ENCODE measurements around the gene TPST2.

TPST2 gene

GRCh38 chr22:26580240-26580962, 9.5 kb downstream of the TPST2 start:
- DNase-seq (ENCODE audit: low spot score) = no peak

GRCh38 chr22:26579331-26579886, 10.5 kb downstream of the TPST2 start:
- no peak for DNase-seq (ENCODE audit: low spot score)

GRCh38 chr22:26577081-26577480, 12.9 kb downstream of the TPST2 start:
- no peak for DNase-seq (ENCODE audit: low spot score)

DNA sequence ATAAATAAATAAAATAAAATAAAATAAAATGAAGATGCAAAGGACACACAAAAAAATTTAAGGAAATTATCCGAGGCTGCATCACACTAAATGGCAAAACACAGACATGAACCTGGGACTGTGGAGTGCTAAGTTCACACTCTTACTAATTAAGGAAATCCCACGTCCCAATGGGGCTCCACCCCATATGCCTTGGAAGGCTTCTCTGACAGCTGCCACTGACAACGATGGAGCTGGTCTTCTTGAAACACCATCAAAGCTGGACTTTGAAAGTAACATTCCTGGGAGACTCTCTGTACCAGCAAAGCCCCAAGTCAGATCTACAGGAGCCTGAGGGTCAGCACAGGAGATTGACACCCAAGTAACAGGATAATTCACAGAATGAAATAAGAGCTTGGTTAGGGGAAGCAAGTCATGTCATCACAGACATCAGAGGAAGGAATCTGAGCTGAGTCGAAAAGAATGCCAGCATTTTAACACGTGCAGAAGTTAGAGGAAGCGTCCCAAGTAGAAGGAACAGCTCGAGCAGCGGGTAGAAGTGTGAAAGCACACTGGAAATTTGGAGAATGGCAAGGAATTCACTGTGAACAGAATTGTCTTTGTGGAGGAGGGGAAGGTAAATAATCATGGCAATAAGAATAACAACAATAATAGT, 13.8 kb downstream of the TPST2 start:
- no peak for DNase-seq (ENCODE audit: low spot score)

GRCh38 chr22:26574001-26574723, 15.8 kb downstream of the TPST2 start:
- DNase-seq (ENCODE audit: low spot score) = no peak

DNA sequence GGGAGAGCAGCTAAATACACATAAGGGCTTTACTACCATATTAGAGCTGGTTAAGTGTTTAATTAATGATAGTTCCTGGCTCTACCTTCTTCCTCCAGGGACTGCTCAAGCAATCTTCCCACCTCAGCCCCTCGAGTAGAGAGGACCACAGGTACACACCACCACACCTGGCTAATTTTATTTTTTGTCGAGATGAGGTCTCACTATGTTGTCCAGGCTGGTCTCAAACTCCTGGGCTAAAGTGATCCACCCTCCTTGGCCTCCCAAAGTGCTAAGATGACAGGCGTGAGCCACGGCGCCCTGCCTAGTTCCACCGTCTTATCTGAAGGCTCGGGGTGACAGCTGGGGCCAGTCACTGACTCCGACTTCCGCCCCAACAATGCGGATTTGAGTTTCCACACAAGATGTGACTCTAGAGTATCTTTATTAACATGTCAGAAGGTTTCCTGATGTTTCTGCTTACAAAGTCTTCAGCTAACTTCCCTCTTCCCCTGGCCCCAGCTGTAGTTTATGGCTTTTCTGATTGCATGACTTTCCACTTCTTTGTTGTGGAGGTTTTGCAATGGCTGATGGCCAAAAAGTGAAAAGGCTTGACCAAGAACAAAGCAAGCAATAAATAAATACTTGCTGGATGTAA, 16.8 kb downstream of the TPST2 start:
- DNase-seq (ENCODE audit: low spot score) = no peak

DNA sequence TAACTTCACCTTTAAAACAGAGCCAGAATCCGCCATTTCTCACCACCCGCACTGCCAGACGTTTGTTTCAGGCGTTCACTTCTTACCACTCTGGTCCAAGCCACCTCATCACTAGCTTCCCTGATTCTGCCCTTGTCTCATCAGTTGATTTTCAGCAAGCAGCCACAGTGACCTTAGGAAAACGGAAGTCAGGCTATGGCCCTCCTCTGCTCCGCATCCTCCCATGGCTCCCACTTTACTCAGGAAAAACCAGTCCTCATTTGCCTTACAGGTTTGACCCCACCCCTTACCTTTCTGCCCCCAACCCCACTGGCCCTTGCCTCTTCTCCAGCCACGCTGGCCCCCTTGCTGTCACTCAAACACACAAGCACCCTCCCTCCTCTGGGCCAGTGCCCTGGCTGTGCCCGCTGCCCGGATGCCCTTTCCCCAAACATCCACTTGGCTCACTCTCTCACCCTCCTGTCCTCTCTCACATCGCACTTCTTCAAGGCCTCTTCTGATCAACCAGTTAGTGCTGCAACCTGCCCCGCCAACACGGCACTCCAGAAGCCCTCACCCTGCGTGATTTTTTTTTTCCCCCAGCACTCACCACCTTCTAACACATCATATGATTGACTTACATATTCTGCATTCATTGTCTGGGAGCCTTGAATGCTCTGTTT, 18.9 kb downstream of the TPST2 start:
- no peak for DNase-seq (ENCODE audit: low spot score)

DNA sequence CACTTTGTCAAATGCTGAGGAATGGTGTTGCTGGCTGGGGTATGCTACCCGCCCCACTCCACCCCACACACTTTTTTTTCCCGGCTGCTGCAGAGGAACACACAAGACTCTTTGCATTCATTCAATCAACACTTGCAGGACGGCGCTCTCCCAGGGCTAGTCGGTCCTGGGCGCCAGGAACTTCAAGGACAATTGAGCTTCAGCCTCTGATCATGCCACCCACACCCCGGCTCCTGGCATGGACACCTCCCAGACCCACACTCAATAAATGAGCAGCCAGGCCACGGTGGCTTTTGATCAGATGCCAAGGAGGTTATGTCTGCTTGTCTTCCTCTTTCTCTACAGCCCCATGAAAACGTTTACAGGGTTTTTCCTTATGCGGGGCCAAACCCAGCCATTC, 19.8 kb downstream of the TPST2 start:
- no peak for DNase-seq (ENCODE audit: low spot score)

GRCh38 chr22:26568207-26568706, 21.7 kb downstream of the TPST2 start:
- no peak for DNase-seq (ENCODE audit: low spot score)

DNA sequence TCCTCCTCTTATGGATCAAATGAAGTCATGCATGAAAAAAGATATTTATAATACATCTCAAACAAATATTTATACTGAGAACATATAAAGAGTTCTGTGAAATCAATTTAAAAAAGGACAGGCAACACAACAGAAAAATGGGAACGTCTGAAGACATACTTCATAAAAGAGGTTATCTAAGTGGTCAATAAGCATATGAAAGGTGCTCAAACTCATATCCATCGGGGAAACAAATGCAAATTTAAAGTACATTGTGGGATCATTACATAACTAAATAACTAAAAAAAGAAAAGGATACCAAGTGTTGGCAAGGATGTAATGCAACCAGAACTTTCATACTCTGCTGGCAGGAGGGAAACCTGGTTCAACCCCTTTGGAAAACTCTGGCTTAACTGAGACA, 22.3 kb downstream of the TPST2 start:
- DNase-seq (ENCODE audit: low spot score) = no peak

DNA sequence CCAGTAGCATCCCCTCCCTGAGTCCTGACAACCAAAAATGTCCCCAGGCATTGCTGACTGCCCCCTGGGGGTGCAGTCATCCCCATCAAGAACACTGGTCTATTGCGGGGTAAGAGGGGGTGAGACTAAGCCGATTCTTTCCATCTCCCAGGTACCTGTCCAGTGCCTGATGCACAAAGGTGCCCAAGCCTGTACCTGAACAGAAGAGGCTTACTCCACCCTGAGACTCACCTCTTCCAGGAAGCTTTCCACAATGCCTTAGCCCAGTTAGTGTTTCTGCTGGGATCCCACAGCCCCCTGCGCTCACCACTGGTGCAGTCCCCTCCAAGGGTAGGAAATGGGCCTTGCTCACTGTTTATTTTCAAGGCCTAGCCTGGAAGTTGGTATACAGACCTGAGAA, 22.9 kb downstream of the TPST2 start:
- no peak for DNase-seq (ENCODE audit: low spot score)

DNA sequence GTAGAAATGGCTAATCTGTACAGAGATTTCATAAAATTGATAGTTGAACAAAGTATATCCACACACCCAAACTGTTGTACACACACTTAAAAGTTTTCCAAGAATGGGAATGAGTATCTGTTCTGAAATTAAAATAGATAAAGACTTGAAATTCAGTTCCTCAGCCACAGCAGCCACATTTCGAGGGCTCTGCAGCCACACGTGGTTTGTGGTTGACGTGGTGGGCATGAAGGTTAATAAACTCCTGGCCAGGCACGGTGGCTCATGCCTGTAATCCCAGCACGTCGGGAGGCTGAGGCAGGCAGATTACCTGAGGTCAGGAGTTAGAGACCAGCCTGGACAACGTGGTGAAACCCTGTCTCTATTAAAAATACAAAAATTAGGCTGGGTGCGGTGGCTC, 24.0 kb downstream of the TPST2 start:
- DNase-seq (ENCODE audit: low spot score) = no peak

- DNase-seq (ENCODE audit: low spot score) = no peak
Observed at GRCh38 chr22:26565181-26565580, 24.8 kb downstream of the TPST2 start.

DNA sequence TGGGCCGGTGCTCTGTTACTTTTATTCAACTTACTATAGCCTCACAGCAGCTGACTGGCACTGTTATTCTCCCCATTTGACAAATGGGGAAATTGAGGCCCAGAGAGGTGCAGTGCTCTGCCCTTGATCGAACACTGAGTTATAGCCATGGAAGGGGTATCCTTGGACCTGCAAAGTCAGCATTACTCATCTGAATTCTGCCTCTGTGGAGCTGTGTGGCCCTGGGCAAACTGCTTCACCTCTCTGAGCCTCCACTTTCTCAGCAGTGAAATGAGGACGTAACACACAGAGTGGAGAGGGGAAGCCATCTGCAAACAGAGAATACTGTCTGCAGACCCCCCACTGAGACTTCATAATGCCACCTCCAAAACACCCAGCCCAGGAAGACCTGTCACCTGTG, 25.3 kb downstream of the TPST2 start:
- DNase-seq (ENCODE audit: low spot score) = no peak

- no peak for DNase-seq (ENCODE audit: low spot score)
Observed at GRCh38 chr22:26564181-26564580, 25.8 kb downstream of the TPST2 start.

- no peak for DNase-seq (ENCODE audit: low spot score)
Observed at GRCh38 chr22:26563022-26563421, 26.9 kb downstream of the TPST2 start.

DNA sequence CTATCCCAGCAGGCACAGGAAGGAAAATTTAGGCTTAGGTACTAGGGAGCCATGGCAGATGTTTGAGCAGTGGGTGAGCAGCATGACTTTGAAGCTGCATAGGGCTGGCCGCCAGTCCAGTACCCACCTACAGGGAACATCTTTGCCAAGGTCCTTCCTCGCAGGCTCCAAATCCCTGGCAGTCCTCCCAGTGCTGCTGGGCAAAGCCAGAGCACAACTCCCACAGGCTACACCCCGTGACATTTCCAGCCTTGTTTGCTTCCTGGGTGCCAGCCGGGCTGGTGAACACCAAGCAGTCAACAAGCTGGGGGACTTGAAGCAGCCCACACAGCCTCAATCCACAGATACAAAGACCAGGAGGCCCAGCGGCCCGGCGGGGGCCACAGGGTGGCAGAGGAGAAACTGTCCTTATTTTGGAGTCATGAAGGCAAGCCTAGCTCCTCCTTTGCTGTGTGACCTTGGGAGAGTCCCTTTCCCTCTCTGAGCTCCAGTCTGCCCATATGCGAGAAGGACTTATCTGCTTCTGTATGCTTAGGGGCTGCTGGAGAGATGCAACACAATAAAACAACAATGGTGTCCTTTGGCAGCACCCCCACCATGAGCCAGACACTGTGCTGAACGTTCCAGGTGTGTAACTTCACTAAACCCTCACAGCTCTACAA, 28.0 kb downstream of the TPST2 start:
- DNase-seq (ENCODE audit: low spot score) = no peak

DNA sequence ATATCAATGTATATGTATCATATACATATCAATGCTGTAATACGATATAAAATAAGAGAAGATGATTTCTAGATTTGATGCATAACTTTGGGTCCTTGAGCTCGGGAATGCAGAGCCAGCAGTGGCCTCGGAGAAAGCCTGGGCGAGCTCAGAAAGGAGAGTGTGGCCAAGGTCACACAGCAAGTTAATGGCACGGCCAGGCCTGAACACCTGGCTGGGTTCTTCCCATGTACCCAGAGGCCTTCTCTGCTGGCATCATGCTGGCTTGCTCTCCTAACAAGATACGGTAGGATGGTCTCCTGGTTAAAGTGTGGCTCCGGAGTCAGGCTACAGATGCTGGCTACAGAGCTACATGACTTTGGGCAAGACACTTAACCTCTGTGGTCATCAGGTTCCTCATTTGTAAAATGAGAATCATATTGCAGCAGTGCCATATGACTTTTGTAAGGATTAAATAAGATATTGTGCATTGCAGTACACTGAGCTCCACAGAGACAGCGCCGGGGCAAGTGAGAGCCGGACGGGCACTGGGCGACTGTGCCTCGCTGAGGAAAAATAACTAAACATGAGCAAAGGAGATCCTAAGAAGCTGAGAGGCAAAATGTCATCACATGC, 29.9 kb downstream of the TPST2 start:
- no peak for DNase-seq (ENCODE audit: low spot score)

GRCh38 chr22:26558248-26558895, 31.6 kb downstream of the TPST2 start:
- DNase-seq (ENCODE audit: low spot score) = no peak

DNA sequence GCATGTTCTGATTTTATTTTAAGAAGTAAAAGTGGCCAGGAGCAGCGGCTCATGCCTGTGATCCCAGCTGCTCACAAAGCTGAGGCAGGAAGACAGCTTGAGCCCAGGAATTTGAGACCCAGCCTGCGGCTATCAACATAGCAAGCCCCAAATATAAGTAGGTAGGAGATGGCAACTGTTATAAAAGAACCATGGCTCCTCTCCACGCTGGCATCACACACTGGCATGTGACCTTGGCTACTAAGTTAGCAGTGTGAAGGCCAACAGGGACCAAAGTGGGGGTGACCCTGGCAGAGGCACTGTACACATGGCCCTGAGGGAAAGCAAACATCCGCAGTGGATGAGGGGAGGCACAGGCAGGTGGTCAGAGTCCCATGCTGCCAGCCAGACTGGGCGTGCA, 33.0 kb downstream of the TPST2 start:
- no peak for DNase-seq (ENCODE audit: low spot score)
